GM21723 (cell line): ENCODE results near the gene PM20D2.
"Not testable (repeated sequence)": the region's sequence is repeated elsewhere in the genome, so short reads cannot be mapped to it uniquely, and the experiment has no call there.

ENCODE experiments used
- ATAC-seq: cut with Tn5 transposase; IDR thresholded peaks from one replicate; pipeline ENCODE4 v1.9.1; 2021; ENCODE audit warnings: mild to moderate bottlenecking, moderate library complexity; ENCODE audit not compliant: unreplicated experiment

PM20D2 gene

GRCh38 chr6:89145956-89146717, at the start of gene PM20D2:
PM20D2 (plus strand) TSS chr6:89146055; CDS start chr6:89146145, 90 bp downstream.
- peak; percentile 77 for ATAC-seq

GRCh38 chr6:89098461-89098860, 47.4 kb upstream of the PM20D2 start:
- ATAC-seq = no peak

DNA sequence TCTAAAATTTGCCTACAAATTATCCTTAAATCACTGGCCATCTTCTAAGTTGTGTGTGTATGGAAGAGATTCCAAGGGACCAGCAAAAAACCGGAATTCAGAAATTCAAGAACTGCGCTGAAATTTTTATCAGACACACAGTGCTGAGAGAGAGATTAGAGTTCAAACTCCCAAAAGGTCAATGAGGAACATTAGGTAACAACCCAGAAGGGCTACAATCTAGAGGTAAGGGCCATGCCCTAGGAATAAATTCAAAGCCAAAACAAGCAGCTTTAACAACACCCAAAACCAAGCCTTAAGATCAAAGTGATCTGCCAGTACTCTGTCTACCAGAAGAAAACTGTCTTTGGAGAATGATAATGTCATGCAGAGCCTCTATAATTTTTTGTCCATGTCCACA, 45.7 kb upstream of the PM20D2 start:
- no peak for ATAC-seq

GRCh38 chr6:89110284-89110683, 35.6 kb upstream of the PM20D2 start:
- ATAC-seq = no peak

GRCh38 chr6:89111933-89112332, 33.9 kb upstream of the PM20D2 start:
- ATAC-seq = no peak

- no peak for ATAC-seq
Observed at GRCh38 chr6:89116702-89117101, 29.2 kb upstream of the PM20D2 start.

- ATAC-seq = peak; percentile 82
Observed at GRCh38 chr6:89117211-89118108, 28.4 kb upstream of the PM20D2 start, which contains the start of gene SRSF12. SRSF12 (minus strand) TSS chr6:89118071; CDS start chr6:89117887, 184 bp downstream.

DNA sequence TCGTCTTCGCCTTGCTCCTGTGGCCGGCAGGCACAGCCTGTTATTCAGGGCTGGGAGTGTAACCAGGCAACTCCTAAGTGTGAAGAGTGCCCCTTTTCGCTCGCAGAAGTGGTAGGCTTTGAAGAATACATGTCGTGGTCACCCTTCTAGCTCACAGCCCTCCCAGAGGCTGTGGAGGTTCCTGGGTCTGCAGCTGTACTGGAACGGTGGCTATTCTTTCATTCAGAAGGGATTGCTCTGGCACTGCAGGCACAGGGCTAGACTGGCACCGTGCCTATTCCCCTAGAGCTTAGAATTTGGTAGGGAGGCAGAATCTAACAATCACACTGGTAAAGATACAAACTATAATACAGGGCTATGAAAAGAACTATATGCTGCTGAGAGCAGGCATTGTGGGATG, 26.9 kb upstream of the PM20D2 start:
- ATAC-seq = no peak

DNA sequence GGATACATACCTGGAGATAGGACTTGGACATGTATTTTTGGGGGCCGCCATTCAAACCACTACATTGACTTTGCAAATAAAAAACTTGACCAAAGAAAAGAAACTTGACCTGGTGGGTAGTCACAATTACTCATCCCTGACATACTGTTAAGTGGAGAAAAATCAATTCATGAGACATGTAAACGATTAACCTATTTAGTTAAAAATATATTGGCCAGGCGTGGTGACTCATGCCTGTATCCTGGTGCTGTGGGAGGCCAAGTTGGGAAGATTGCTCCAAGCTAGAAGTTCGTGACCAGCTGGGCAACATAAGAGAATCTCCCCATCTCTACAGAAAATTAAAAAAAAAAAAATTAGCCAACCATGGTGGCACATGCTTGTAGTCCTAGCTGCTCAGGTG, 25.5 kb upstream of the PM20D2 start:
- ATAC-seq = no peak

DNA sequence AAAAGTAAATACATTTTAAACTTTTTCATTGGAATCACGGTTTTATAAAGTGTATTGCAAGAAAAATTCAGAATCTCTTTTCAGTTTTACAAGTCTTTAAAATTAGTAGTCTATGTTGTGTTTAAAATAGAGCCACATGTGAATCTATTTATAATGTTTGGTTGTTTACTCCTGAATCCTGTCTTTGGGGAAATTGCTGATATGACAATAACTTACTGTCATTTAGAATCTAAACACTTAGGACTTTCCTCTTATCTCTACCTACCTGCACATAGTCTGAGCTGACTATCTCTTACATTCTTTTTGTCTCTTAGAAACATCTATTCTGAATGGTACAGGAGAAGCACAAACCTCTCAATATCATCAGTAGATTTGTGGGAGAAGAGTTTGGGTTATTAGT, 23.9 kb upstream of the PM20D2 start:
- no peak for ATAC-seq

GRCh38 chr6:89122625-89123024, 23.2 kb upstream of the PM20D2 start:
- peak; percentile 66 for ATAC-seq

- ATAC-seq = not testable (repeated sequence)
Observed at GRCh38 chr6:89128256-89128671, 17.6 kb upstream of the PM20D2 start.

- ATAC-seq = no peak
Observed at GRCh38 chr6:89131599-89131998, 14.3 kb upstream of the PM20D2 start.

DNA sequence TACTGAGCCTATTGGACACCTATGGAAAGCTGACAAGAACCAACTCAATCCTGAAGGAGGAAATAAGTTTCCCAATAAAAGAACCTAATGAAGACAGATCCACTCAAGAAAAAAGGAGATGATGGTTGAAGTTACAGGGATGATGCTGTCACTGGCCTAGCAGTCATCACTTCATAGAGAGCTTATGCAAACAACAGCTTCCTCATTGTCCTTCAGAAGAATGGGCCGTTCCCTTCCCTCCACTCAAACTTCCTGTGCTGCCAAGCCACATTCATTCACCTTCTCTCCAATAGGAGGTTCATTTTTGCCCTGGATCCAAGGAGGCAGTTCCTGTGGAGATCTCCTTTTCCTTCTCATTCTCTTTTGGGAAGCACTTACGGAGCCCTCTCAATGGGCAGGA, 13.8 kb upstream of the PM20D2 start:
- no peak for ATAC-seq

- ATAC-seq = no peak
Observed at GRCh38 chr6:89133981-89134380, 11.9 kb upstream of the PM20D2 start.

- ATAC-seq = no peak
Observed at GRCh38 chr6:89134723-89135122, 11.1 kb upstream of the PM20D2 start.

DNA sequence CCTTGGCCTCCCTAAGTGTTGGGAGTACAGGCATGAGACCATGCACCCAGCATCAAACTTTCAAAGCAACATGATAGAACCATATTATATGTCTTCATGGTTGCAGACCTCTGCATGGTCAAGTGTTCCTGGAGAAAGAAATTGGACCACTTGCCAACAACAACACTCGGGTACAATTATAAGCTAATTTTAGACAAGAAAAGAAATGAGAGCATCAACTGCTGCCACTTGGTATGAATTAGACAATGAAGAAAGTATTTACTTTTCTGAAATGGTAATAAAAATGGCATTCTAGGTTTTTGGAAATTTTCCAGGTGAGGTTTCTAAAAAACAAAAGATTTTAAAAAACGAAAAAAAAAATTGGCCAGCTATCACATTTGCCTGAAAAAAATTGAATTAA, 7.7 kb upstream of the PM20D2 start:
- ATAC-seq = no peak

- no peak for ATAC-seq
Observed at GRCh38 chr6:89139509-89140346, 6.1 kb upstream of the PM20D2 start.

- no peak for ATAC-seq
Observed at GRCh38 chr6:89140347-89141156, 5.3 kb upstream of the PM20D2 start.

GRCh38 chr6:89144354-89144906, 1.4 kb upstream of the PM20D2 start:
- peak; percentile 44 for ATAC-seq
